AG10803 (cell line): ENCODE measurements around the gene RBBP8NL.

ENCODE experiments used
- DNase-seq: peaks from one replicate; pipeline ENCODE4 v3.0.0; 2010; ENCODE audit warnings: low read depth
- H3K4me3 ChIP-seq: 2 replicates; pipeline ENCODE4 v1.5.1; 2011; ENCODE audit warnings: mild to moderate bottlenecking, low read length, control low read depth
- TF ChIP-seq, protein P1 (sequence below): conservative IDR thresholded peaks from 2 replicates; pipeline ENCODE4 v1.5.1; 2011; ENCODE audit warnings: mild to moderate bottlenecking, low read length, control low read depth, inconsistent platforms

Gene RBBP8NL

DNA sequence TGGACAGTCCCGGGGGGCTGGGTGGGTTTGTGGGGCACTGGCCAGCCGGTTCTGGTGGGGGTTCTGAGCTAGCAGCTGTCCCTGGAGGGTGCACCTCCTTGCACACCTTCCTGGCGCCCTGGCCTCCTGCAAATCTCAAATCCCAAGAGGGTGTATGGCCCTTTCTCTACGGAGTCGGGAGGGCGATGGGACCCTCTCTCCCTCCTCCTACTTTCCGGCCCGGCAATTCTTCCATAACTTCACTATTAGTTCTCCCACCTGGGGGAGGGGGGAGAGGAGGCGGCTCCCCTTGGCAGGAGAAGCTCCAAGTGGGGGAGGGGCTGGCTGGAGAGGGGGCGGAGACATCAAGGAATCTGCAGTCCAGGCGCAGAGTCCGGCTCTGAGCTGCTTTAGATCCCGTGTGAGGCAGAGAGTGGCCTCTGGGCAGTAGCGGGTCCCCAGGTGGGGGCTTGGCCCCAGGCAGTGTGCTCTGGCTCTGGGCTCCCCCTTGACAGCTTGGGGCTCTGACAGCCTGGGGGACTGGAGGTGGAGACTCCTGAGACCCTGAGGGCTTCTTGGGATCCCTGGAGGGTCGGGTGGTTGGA, 58.9 kb downstream of the RBBP8NL start:
- no peak for DNase-seq
- TF ChIP-seq, protein P1, sequence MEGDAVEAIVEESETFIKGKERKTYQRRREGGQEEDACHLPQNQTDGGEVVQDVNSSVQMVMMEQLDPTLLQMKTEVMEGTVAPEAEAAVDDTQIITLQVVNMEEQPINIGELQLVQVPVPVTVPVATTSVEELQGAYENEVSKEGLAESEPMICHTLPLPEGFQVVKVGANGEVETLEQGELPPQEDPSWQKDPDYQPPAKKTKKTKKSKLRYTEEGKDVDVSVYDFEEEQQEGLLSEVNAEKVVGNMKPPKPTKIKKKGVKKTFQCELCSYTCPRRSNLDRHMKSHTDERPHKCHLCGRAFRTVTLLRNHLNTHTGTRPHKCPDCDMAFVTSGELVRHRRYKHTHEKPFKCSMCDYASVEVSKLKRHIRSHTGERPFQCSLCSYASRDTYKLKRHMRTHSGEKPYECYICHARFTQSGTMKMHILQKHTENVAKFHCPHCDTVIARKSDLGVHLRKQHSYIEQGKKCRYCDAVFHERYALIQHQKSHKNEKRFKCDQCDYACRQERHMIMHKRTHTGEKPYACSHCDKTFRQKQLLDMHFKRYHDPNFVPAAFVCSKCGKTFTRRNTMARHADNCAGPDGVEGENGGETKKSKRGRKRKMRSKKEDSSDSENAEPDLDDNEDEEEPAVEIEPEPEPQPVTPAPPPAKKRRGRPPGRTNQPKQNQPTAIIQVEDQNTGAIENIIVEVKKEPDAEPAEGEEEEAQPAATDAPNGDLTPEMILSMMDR = no peak
- no peak overlapping the region for H3K4me3 ChIP-seq

DNA sequence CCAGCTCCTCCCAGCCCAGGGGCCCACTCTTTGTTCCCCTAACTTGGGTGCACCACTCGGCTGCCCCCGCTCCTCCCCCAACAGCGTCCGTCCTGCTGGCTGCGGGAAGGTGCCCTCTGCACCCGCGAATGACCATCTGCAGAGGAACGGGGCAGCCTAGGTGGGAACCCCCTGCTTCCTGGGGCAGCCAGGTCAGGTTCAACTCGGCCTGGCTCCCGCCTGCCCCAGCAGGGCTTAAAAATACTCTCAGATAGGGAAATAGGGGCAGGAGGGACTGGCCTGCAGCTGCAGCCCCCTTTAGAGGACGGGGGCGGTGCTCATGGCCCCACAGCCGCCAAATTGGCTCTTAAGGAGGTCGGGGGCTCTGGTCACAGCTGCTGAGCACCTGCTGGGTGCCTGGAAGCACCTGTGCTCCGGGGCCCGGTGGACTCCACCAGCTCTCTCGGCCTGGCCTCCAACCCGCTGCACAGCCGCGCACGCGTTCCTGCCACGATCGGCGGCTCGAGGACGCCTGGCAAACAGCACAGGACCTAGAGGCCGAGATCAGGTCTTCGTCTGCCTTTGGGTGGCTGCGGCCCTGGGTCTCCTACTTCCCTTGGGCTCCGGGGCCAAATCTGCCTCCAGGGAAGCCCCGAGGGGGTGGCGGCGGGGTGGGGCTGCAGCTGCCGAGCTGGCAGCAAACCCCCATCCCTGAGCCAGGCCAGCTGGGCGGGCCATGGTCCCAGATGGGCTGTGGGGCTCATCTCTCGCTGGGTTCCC, 59.5 kb downstream of the RBBP8NL start:
- no peak for DNase-seq
- TF ChIP-seq, protein P1 = no peak
- H3K4me3 ChIP-seq = no peak overlapping the region

DNA sequence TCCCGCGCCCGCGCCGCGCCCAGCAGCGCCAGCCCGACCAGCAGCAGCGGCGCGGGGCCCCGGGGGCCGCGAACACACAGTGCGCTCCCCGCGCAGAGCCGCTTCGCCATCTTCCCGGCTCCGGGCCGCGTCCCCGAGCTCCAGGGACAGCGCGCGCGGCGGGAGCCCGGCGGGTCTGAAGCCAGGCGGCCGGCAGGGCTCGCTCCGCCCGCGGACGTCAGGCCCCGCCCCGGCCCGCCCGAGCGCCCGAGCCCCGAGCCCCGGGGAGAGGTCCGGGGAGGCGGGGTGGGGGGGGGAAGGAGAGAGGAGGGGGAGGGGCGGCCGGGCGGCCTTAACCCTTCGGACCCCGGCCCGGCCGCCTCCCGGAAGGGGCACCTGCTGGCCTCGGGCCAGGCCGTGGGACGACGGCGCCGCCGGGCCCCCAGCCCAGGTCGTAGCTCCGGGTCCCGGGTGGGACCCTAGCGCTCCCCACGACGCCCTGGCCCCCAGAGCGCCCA, 60.2 kb downstream of the RBBP8NL start, which contains the start of gene LAMA5:
Gene LAMA5, minus strand, starts transcription at position 177 of the 497 bp plus-strand sequence. Its CDS starts 67 bp downstream, at position 110.
- H3K4me3 ChIP-seq = peak within 1 kb of the TSS; percentile 46
- no peak for DNase-seq
- TF ChIP-seq, protein P1 = no peak

DNA sequence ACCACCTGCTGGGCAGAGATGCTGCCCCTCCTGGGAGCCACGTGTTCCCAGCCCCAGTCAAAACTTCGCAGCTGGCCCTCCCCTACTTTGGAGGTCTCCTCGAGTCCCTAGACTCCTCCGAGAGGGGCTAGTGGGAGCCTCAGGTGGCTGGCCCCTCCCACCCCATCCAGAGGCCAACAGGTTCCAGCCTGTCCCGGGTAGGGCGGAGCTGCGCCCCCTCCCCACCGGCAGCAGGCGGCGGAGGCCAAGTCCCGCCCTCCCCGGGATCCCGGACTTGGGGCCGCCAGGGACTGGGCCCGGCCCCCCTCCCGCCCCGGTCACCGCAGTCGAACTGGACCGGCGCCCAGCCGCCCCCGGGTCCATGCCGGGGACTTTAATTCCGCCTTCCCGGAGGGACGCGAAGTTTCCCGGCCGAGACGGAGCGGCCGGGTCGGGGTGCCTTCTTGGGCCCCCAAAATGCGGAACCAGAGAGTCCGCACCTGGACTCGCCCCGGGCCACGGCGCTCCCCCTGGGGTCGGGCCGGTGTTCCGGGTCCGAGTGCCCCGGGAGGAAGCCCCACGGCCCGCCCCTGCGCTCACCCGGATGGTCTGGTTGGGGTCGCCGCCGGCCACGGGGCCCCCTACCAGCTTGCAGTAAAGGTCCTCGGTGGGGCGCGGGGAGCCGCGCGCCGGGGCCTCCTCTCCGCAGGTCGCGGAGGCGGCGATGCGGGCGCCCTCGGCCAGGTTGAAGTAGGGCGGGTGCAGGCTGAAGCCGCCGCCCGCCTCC, 60.8 kb downstream of the RBBP8NL start:
- TF ChIP-seq, protein P1 = no peak
- no peak for DNase-seq
- peak overlapping the region; percentile 46 for H3K4me3 ChIP-seq

DNA sequence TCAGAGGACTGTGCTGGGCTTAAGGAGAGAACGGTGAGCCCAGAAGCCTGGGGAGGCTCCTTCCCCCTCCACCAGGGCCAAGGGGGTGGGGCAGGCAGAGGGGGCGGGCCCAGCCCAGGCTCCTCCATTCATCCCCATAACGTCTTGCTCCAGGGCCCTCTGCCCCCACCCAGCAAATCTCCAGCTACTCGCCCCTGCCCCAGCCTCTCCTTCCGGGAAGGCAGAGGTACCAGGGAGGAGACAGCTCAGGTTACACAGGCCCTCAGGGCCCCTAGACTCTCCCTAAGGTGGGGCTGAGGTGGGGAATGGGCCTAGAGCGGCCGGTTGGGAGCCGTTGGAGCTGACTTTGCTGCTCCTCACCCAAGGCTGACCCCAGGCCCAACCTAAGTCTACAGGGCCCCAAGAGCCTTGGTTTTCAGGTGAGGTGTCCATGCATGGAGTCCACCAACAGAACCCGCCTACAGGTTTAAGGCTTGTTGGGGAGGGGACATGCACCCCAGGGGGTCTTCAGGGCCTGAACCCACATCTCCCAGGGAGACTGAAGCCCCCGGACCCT, 61.4 kb downstream of the RBBP8NL start:
- H3K4me3 ChIP-seq = peak overlapping the region; percentile 46
- DNase-seq = no peak
- TF ChIP-seq, protein P1 = no peak

DNA sequence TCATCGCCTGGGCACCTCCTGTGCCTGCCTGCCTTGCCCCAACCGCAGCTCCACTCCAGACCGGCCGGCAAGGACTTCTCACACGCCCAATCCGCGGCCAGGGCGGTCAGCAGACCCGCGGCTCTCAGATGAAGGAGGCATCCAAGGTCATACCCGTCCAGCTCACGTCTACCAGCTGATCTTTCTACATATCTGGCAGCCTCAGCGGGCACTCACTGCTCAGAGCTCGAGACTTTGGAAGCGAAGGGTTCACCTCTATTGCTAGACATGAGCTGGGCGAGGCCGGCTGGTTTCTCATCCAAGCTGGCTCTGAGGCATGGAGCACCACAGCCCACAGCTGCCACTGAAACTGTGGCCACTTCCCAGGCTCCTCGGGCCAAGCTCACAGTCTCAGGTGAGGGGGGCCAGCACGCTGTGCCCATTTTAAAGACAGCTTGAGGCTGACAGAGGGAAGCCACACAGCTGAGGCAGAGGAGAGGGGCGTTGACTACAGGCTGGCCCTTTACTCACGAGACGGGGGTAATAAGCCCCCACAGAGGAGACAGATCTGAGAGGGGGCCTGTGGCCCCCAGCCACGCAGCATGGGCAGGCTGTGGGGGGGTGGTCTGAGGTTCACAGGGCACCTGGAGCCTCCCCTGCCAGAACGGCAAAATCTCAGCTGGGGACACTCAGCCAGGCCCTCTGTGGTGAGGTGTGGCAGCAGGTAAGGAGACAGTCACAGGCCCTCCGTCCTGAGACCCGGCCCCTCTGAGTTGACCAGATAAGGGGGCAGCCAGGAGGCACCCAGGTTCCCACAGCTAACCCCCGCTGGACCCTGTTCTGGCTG, 62.2 kb downstream of the RBBP8NL start:
- DNase-seq = no peak
- H3K4me3 ChIP-seq = no peak overlapping the region
- TF ChIP-seq, protein P1 = no peak
